SU-DHL-6 (cell line): ENCODE measurements around the gene FBN2.

Experiments
- H2AFZ ChIP-seq: fragments of 200-600 bp; sonication (generic); 2 replicates; pipeline ENCODE4 v1.6.1; 2014; ENCODE audit warnings: low read depth, mild to moderate bottlenecking, moderate library complexity, mixed read lengths, antibody characterized with exemption, low read length; ENCODE audit not compliant: severe bottlenecking
- H3F3A ChIP-seq: fragments of 200-600 bp; shearing (Covaris generic); 2 replicates; pipeline ENCODE4 v1.6.0; 2016; ENCODE audit warnings: antibody characterized with exemption, mild to moderate bottlenecking; ENCODE audit not compliant: insufficient read depth
- H3K27ac ChIP-seq: fragments of 200-600 bp; sonication (generic); 2 replicates; pipeline ENCODE4 v1.5.1; 2016; ENCODE audit warnings: low read depth, mild to moderate bottlenecking, low read length, moderate library complexity, mixed read lengths
- H3K27me3 ChIP-seq: fragments of 200-600 bp; sonication (generic), shearing (Covaris generic); 2 replicates; pipeline ENCODE4 v1.6.0; 2014; ENCODE audit warnings: mild to moderate bottlenecking, low read length
- H3K36me3 ChIP-seq: fragments of 200-600 bp; sonication (generic); 2 replicates; pipeline ENCODE4 v1.6.1; 2014; ENCODE audit warnings: mild to moderate bottlenecking, low read length, mixed read lengths
- H3K4me2 ChIP-seq: fragments of 300-600, 200-600 bp; shearing (Covaris generic), sonication (generic); 2 replicates; pipeline ENCODE4 v1.6.0; 2014; ENCODE audit warnings: low read length, low read depth, mild to moderate bottlenecking; ENCODE audit not compliant: poor library complexity, severe bottlenecking
- H3K4me3 ChIP-seq: fragments of 200-600 bp; sonication (generic); 2 replicates; pipeline ENCODE4 v1.5.1; 2014; ENCODE audit warnings: antibody characterized with exemption, low read length, mild to moderate bottlenecking, mixed read lengths; ENCODE audit not compliant: insufficient read depth, poor library complexity, severe bottlenecking
- H3K79me2 ChIP-seq: fragments of 200-600 bp; sonication (generic); 2 replicates; pipeline ENCODE4 v1.6.1; 2014; ENCODE audit warnings: mild to moderate bottlenecking, low read length, moderate library complexity; ENCODE audit not compliant: insufficient read depth
- H3K9ac ChIP-seq: fragments of 200-600 bp; sonication (generic); 2 replicates; pipeline ENCODE4 v1.7.0; 2014; ENCODE audit warnings: mild to moderate bottlenecking, low read length
- H3K9me2 ChIP-seq: fragments of 200-600 bp; sonication (generic); replicated peaks from 2 replicates; pipeline ENCODE4 v1.6.1; 2014; ENCODE audit warnings: low read length; ENCODE audit not compliant: insufficient read depth
- H3K9me3 ChIP-seq: fragments of 200-600 bp; sonication (generic); 2 replicates; pipeline ENCODE4 v1.6.1; 2014; ENCODE audit warnings: low read length, mixed read lengths; ENCODE audit not compliant: insufficient read depth
- H4K20me1 ChIP-seq: fragments of 200-600 bp; sonication (generic); 2 replicates; pipeline ENCODE4 v1.6.1; 2014; ENCODE audit warnings: low read depth, mild to moderate bottlenecking, antibody characterized with exemption, low read length, moderate library complexity, mixed read lengths
- EZH2phosphoT487 ChIP-seq: fragments of 200-600 bp; sonication (generic), shearing (Covaris generic); conservative IDR thresholded peaks from 2 replicates; pipeline ENCODE4 v1.6.1; 2018; ENCODE audit warnings: mild to moderate bottlenecking, antibody characterized with exemption, low read length, moderate library complexity, mixed read lengths
- TF ChIP-seq, protein P1 (sequence below): fragments of 200-600 bp; sonication (generic); IDR thresholded peaks from one replicate; pipeline ENCODE4 v1.5.1; 2017; ENCODE audit warnings: antibody characterized with exemption, mild to moderate bottlenecking, low read length, moderate library complexity; ENCODE audit not compliant: insufficient read depth, poor library complexity, severe bottlenecking

The FBN2 gene

DNA sequence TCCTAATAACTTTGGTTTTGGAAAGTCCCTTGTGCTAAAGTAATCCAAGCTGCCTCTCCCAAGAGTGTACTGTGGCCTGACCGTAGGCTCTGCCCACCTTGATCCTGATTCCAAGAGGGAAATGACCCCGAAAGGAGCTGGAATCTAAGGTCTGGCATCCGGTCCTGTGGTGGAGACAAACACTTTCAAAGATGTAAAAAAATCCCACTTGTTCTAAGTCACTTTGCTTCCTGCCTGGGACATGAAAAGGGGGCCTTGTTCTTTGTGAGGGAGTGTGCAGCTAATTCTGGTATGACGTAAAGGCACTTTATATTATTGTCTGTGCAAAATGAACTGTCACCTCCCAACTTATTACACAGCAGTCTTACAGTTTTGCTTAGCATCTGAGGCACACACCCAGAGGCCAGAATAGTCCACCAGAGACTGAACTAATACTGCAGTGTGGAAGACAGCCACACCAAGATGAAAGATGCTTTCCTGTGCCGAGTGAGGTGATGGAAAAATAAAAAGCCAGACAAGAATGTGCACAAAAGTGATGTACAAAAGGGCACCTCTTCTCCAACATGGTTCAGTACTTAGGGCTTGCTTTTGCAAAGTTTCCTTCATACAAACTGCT lies 325.7 kb downstream of the FBN2 start:
- H3K9ac ChIP-seq, result no peak overlapping the region
- H3K27me3 ChIP-seq, result no peaks in the 10 kb centered on the region
- no peak overlapping the region for H3K4me3 ChIP-seq
- H3K36me3 ChIP-seq, result no peaks in the 10 kb centered on the region
- H4K20me1 ChIP-seq, result no peaks in the 10 kb centered on the region
- TF ChIP-seq EZH2phosphoT487, result no peak
- TF ChIP-seq, protein P1, sequence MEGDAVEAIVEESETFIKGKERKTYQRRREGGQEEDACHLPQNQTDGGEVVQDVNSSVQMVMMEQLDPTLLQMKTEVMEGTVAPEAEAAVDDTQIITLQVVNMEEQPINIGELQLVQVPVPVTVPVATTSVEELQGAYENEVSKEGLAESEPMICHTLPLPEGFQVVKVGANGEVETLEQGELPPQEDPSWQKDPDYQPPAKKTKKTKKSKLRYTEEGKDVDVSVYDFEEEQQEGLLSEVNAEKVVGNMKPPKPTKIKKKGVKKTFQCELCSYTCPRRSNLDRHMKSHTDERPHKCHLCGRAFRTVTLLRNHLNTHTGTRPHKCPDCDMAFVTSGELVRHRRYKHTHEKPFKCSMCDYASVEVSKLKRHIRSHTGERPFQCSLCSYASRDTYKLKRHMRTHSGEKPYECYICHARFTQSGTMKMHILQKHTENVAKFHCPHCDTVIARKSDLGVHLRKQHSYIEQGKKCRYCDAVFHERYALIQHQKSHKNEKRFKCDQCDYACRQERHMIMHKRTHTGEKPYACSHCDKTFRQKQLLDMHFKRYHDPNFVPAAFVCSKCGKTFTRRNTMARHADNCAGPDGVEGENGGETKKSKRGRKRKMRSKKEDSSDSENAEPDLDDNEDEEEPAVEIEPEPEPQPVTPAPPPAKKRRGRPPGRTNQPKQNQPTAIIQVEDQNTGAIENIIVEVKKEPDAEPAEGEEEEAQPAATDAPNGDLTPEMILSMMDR, result no peak
- no peak overlapping the region for H3K4me2 ChIP-seq
- H3K9me3 ChIP-seq, result no peaks in the 10 kb centered on the region
- H3K27ac ChIP-seq, result no peak overlapping the region
- no peaks in the 10 kb centered on the region for H3K9me2 ChIP-seq
- H3K79me2 ChIP-seq, result no peaks in the 10 kb centered on the region
- no peak overlapping the region for H2AFZ ChIP-seq
- no peaks in the 10 kb centered on the region for H3F3A ChIP-seq

GRCh38 chr5:128208436-128208835 lies 329.6 kb downstream of the FBN2 start:
- Histone ChIP-seq H3K36me3 (no peaks in the 10 kb centered on the region), H4K20me1 (no peaks in the 10 kb centered on the region), H3K9me3 (no peaks in the 10 kb centered on the region), H3K27me3 (no peaks in the 10 kb centered on the region), H2AFZ (no peak overlapping the region), H3K27ac (no peak overlapping the region), H3K9ac (no peak overlapping the region), H3K4me2 (no peak overlapping the region), H3K9me2 (no peaks in the 10 kb centered on the region), H3K4me3 (no peak overlapping the region), H3F3A (no peaks in the 10 kb centered on the region), H3K79me2 (no peaks in the 10 kb centered on the region)
- no peak for TF ChIP-seq EZH2phosphoT487
- TF ChIP-seq, protein P1, result no peak
